Measurements from ENCODE around the gene MPZL3.

Gene MPZL3

DNA sequence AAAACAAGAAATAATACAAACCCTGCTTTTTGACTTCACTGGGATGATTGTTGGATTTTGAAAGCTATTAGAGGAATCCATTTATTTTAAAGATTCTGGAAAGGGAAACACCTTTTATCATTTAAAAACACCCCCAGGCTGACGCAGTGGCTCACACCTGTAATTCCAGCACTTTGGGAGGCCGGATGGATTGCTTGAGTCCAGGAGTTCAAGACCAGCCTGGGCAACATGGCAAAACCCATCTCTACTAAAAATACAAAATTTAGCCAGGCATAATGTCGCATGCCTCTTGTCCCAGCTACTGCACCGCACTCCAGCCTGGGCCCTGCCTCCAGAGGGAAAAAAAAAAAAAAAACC, 75.4 kb downstream of the MPZL3 start:
- Histone ChIP-seq H3K4me1 (ENCODE audit: control insufficient read depth, insufficient read depth, low read length) (peaks cover 30% of the 10 kb centered on the region), H3K9me3 (ENCODE audit: control insufficient read depth, insufficient read depth, low read length) (no peaks in the 10 kb centered on the region), H3K36me3 (ENCODE audit: control insufficient read depth, insufficient read depth, low read length) (no peaks in the 10 kb centered on the region), H3K27me3 (ENCODE audit: control insufficient read depth, insufficient read depth, low read length) (peaks cover 44% of the 10 kb centered on the region), H3K9ac (ENCODE audit: low read depth, low read length) (no peak overlapping the region), H3K27ac (ENCODE audit: low read depth, low read length) (no peak overlapping the region), H3K4me3 (ENCODE audit: low read depth, low read length) (0 out of 2 replicates have a peak overlapping the region, but pooled peaks have one; percentile 69)

Data from HUES48 (cell line).